NK-92 (cell line): ENCODE data around the gene PCNX2.

Source experiments
- DNase-seq: peaks from one replicate; lab custom pipeline; 2025; ENCODE audit not compliant: unreplicated experiment; lab: John Stamatoyannopoulos, UW

PCNX2 gene

GRCh38 chr1:232987046-232987773, 308.3 kb downstream of the PCNX2 start:
- DNase-seq = no peak

GRCh38 chr1:232986527-232986922, 309.0 kb downstream of the PCNX2 start:
- no peak for DNase-seq

GRCh38 chr1:232985882-232986526, 309.5 kb downstream of the PCNX2 start:
- no peak for DNase-seq

- no peak for DNase-seq
These were observed 310.7 kb downstream of the PCNX2 start for GRCh38 chr1:232984577-232985425.

GRCh38 chr1:232983817-232984567, 311.5 kb downstream of the PCNX2 start:
- no peak for DNase-seq

GRCh38 chr1:232983375-232983774, 312.1 kb downstream of the PCNX2 start:
- no peak for DNase-seq

GRCh38 chr1:232982238-232982944, 313.1 kb downstream of the PCNX2 start:
- DNase-seq = no peak

GRCh38 chr1:232980986-232981560, 314.5 kb downstream of the PCNX2 start:
- no peak for DNase-seq

- no peak for DNase-seq
These were observed 315.1 kb downstream of the PCNX2 start for GRCh38 chr1:232980355-232980978.

GRCh38 chr1:232979558-232979957, 316.0 kb downstream of the PCNX2 start:
- DNase-seq = no peak

GRCh38 chr1:232978815-232979214, 316.7 kb downstream of the PCNX2 start:
- DNase-seq = no peak

- no peak for DNase-seq
These were observed 317.4 kb downstream of the PCNX2 start for GRCh38 chr1:232978091-232978634.

GRCh38 chr1:232974971-232975370, 320.6 kb downstream of the PCNX2 start:
- no peak for DNase-seq

GRCh38 chr1:232973652-232974611, 321.6 kb downstream of the PCNX2 start:
- no peak for DNase-seq

- no peak for DNase-seq
These were observed 325.0 kb downstream of the PCNX2 start for GRCh38 chr1:232970508-232970907.

GRCh38 chr1:232969799-232970198, 325.7 kb downstream of the PCNX2 start:
- DNase-seq = no peak

- DNase-seq = no peak
These were observed 326.6 kb downstream of the PCNX2 start for GRCh38 chr1:232968965-232969364.

- no peak for DNase-seq
These were observed 327.1 kb downstream of the PCNX2 start for GRCh38 chr1:232968391-232968790.
